ENCODE data around the gene ZMAT5.

DNA sequence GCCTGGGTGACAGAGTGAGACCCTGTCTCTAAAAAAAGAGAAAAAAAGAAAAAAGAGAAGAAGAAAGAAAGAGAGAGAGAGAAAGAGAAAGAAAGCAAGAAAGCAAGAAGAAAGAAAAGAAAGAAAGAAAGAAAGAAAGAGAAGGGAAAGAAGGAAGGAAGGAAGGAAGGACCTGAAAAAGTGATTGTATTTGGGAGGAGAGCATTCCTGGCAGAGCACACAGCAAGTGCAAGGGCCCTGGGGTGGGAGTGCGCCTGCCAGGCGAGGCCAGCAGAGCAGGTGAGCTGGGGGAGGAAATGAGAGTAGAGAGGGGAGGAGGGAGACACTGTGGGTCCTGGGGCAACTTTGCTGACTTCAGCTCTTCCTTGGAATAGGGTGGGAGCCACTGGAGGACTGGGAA is 54.7 kb downstream of the ZMAT5 start:
- TF ChIP-seq CTCF (IDR thresholded peaks at IDR 0.05; ENCODE audit: low read length) (no peak), EZH2 (optimal IDR thresholded peaks at IDR 0.05; ENCODE audit: low read depth, low read length) (no peak), EZH2phosphoT487 (IDR thresholded peaks at IDR 0.05; ENCODE audit: low read length) (no peak)

Measured in MM.1S (cell line).